22Rv1 (cell line): ENCODE data around the gene AATK.

Experiments used
- CTCF ChIP-seq: fragments of 450-650 bp; IDR thresholded peaks from 2 replicates; pipeline ENCODE4 v1.5.1; 2017; ENCODE audit warnings: mild to moderate bottlenecking
- ZFX ChIP-seq: fragments of 450-650 bp; IDR thresholded peaks from 2 replicates; pipeline ENCODE4 v1.6.1; 2017; ENCODE audit warnings: antibody characterized with exemption, borderline replicate concordance

- TF ChIP-seq CTCF (no peak), ZFX (no peak)
Observed at GRCh38 chr17:81183807-81184206, 17.8 kb upstream of the AATK start.
